Measurements from ENCODE around the gene OR9Q1. TPM values are rescaled to one million over a fixed set of nuclear protein-coding genes. Genes with fewer than 3 reads are reported as not detected.
"Not testable (repeated sequence)": the region's sequence is repeated elsewhere in the genome, so short reads cannot be mapped to it uniquely, and the experiment has no call there.

Gene OR9Q1
- total RNA-seq, 1 experiment from 2014 or later = not detected

DNA sequence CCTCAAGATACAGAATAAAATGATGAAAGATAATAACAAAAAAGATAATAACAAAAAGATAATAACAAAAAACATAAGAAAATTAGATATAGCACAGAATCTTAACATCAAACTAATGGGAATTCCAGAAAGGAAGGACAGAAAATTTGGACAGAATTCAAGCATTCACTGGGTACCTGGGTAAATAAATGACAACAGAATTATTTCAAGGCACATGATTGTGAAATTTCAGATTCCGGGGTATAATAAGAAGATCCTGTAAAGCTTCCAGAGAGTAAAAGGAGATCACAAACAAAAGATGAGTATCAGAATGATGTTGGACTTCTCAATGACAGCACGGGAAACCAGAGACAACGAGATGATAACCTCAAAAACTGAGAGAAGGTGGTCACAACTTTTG, 42.1 kb upstream of the OR9Q1 start:
- Histone ChIP-seq H3K9ac (ENCODE audit: low read length) (no peak overlapping the region), H3K27me3 (ENCODE audit: low read length) (peaks cover 68% of the 10 kb centered on the region), H3K36me3 (ENCODE audit: low read depth, low read length) (no peaks in the 10 kb centered on the region), H2AFZ (ENCODE audit: low read length) (no peak overlapping the region), H3K9me3 (ENCODE audit: low read length) (no peaks in the 10 kb centered on the region), H3K4me2 (ENCODE audit: low read length) (no peak overlapping the region), H4K20me1 (ENCODE audit: low read length) (no peaks in the 10 kb centered on the region), H3K79me2 (ENCODE audit: low read length) (no peaks in the 10 kb centered on the region), H3F3A (ENCODE audit: low read length, unreplicated experiment) (no peaks in the 10 kb centered on the region), H3K9me2 (replicated peaks; ENCODE audit: low read length) (no peaks in the 10 kb centered on the region), H3K4me1 (ENCODE audit: insufficient read depth, low read length) (no peaks in the 10 kb centered on the region), H3K4me3 (ENCODE audit: low read length) (no peak overlapping the region), H3K27ac (ENCODE audit: low read length) (no peak overlapping the region)
- CTCF ChIA-PET = no interaction called here
- POLR2A ChIA-PET (ENCODE audit: unreplicated experiment) = no interaction called here
- TF ChIP-seq EZH2 (IDR thresholded peaks at IDR 0.05; ENCODE audit: low read length, unreplicated experiment) = no peak
- TF ChIP-seq, protein P1, sequence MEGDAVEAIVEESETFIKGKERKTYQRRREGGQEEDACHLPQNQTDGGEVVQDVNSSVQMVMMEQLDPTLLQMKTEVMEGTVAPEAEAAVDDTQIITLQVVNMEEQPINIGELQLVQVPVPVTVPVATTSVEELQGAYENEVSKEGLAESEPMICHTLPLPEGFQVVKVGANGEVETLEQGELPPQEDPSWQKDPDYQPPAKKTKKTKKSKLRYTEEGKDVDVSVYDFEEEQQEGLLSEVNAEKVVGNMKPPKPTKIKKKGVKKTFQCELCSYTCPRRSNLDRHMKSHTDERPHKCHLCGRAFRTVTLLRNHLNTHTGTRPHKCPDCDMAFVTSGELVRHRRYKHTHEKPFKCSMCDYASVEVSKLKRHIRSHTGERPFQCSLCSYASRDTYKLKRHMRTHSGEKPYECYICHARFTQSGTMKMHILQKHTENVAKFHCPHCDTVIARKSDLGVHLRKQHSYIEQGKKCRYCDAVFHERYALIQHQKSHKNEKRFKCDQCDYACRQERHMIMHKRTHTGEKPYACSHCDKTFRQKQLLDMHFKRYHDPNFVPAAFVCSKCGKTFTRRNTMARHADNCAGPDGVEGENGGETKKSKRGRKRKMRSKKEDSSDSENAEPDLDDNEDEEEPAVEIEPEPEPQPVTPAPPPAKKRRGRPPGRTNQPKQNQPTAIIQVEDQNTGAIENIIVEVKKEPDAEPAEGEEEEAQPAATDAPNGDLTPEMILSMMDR (conservative IDR thresholded peaks at IDR 0.05; ENCODE audit: low read depth, low read length) = no peak
- no peak for TF ChIP-seq EZH2phosphoT487 (IDR thresholded peaks at IDR 0.05; ENCODE audit: borderline replicate concordance, low read length)
- no peak for ATAC-seq
- DNase-seq = no peak
- intact Hi-C loops (cut with micrococcal nuclease) = no loop called here
- BruUV-seq (replicated peaks) = no TSS peak

DNA sequence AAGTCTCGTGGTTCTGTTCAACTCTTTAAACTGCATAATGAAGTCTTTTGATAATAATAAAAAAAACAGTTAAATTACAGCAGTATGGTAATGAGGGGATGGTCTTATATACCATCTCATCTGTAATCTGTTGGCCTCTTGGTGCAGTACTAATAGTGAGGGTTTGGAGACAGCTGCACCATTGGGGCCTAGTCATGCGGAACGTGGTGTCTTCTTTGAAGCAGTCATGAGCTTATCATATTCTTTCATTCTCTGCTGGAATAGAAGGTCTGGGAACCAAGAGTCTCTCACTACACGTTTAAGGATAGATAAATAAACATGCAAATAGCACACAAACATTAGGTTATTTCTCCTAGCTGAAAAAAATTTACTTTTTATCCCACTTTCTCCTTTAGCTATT, 40.9 kb upstream of the OR9Q1 start:
- H2AFZ ChIP-seq (ENCODE audit: low read length) = no peak overlapping the region
- no peak overlapping the region for H3K9ac ChIP-seq (ENCODE audit: low read length)
- no peaks in the 10 kb centered on the region for H3K9me3 ChIP-seq (ENCODE audit: low read length)
- no peak overlapping the region for H3K27ac ChIP-seq (ENCODE audit: low read length)
- ChIA-PET POLR2A (ENCODE audit: unreplicated experiment) (no interaction called here), CTCF (no interaction called here)
- no peak overlapping the region for H3K4me2 ChIP-seq (ENCODE audit: low read length)
- intact Hi-C loops (cut with micrococcal nuclease) = no loop called here
- TF ChIP-seq, protein P1 (conservative IDR thresholded peaks at IDR 0.05; ENCODE audit: low read depth, low read length) = no peak
- TF ChIP-seq EZH2phosphoT487 (IDR thresholded peaks at IDR 0.05; ENCODE audit: borderline replicate concordance, low read length) (no peak), EZH2 (IDR thresholded peaks at IDR 0.05; ENCODE audit: low read length, unreplicated experiment) (no peak)
- no TSS peak for BruUV-seq (replicated peaks)
- H3K36me3 ChIP-seq (ENCODE audit: low read depth, low read length) = no peaks in the 10 kb centered on the region
- ATAC-seq (no peak), DNase-seq (no peak)
- no peaks in the 10 kb centered on the region for H3K4me1 ChIP-seq (ENCODE audit: insufficient read depth, low read length)
- H3K9me2 ChIP-seq (replicated peaks; ENCODE audit: low read length) = no peaks in the 10 kb centered on the region
- H3F3A ChIP-seq (ENCODE audit: low read length, unreplicated experiment) = no peaks in the 10 kb centered on the region
- no peaks in the 10 kb centered on the region for H4K20me1 ChIP-seq (ENCODE audit: low read length)
- H3K27me3 ChIP-seq (ENCODE audit: low read length) = peaks cover 69% of the 10 kb centered on the region
- H3K4me3 ChIP-seq (ENCODE audit: low read length) = no peak overlapping the region
- H3K79me2 ChIP-seq (ENCODE audit: low read length) = no peaks in the 10 kb centered on the region

DNA sequence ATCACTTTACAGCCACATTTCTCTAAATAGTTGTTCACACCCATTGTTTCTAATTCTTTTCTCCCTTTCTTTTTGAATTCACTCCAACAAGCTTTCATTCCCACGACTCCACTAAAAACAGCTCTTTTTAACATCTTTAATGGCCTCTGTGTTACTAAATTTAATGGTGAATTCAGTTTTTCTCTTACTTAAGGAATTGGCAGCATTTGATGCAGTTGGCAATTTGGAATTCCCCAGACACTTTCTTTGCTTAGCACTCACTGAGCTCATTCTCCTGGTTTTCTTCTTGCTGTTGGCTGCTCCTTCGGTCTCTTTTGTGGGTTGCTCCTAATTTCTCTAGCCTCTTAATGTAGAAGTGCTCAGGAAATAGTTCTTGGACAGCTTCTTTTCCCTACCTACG, 40.5 kb upstream of the OR9Q1 start:
- intact Hi-C loops (cut with micrococcal nuclease) = no loop called here
- Histone ChIP-seq H3K9me3 (ENCODE audit: low read length) (no peaks in the 10 kb centered on the region), H3K27ac (ENCODE audit: low read length) (no peak overlapping the region), H3K79me2 (ENCODE audit: low read length) (no peaks in the 10 kb centered on the region), H3K4me1 (ENCODE audit: insufficient read depth, low read length) (no peaks in the 10 kb centered on the region), H2AFZ (ENCODE audit: low read length) (no peak overlapping the region), H3K9me2 (replicated peaks; ENCODE audit: low read length) (no peaks in the 10 kb centered on the region), H3K4me3 (ENCODE audit: low read length) (no peak overlapping the region), H3F3A (ENCODE audit: low read length, unreplicated experiment) (no peaks in the 10 kb centered on the region), H3K9ac (ENCODE audit: low read length) (no peak overlapping the region), H3K36me3 (ENCODE audit: low read depth, low read length) (no peaks in the 10 kb centered on the region), H3K4me2 (ENCODE audit: low read length) (no peak overlapping the region), H3K27me3 (ENCODE audit: low read length) (peaks cover 65% of the 10 kb centered on the region), H4K20me1 (ENCODE audit: low read length) (no peaks in the 10 kb centered on the region)
- CTCF ChIA-PET = no interaction called here
- no peak for DNase-seq
- BruUV-seq (replicated peaks) = no TSS peak
- TF ChIP-seq EZH2 (IDR thresholded peaks at IDR 0.05; ENCODE audit: low read length, unreplicated experiment) = no peak
- TF ChIP-seq, protein P1 (conservative IDR thresholded peaks at IDR 0.05; ENCODE audit: low read depth, low read length) = no peak
- no peak for TF ChIP-seq EZH2phosphoT487 (IDR thresholded peaks at IDR 0.05; ENCODE audit: borderline replicate concordance, low read length)
- ATAC-seq = no peak
- POLR2A ChIA-PET (ENCODE audit: unreplicated experiment) = no interaction called here

DNA sequence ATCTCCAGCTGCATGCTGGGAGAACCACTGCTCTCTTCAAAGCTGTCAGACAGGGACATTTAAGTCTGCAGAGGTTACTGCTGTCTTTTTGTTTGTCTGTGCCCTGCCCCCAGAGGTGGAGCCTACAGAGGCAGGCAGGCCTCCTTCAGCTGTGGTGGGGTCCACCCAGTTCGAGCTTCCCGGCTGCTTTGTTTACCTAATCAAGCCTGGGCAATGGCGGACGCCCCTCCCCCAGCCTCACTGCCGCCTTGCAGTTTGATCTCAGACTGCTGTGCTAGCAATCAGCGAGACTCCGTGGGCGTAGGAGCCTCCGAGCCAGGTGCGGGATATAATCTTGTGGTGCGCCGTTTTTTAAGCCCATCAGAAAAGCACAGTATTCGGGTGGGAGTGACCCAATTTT, 24.2 kb upstream of the OR9Q1 start:
- DNase-seq; H3K4me1 ChIP-seq (ENCODE audit: insufficient read depth, low read length); intact Hi-C loops (cut with micrococcal nuclease); H3K4me3 ChIP-seq (ENCODE audit: low read length); H3K36me3 ChIP-seq (ENCODE audit: low read depth, low read length); H3K9ac ChIP-seq (ENCODE audit: low read length); ATAC-seq; H3K9me2 ChIP-seq (replicated peaks; ENCODE audit: low read length); H3F3A ChIP-seq (ENCODE audit: low read length, unreplicated experiment); H3K79me2 ChIP-seq (ENCODE audit: low read length); H3K9me3 ChIP-seq (ENCODE audit: low read length); BruUV-seq (replicated peaks); CTCF ChIA-PET; H2AFZ ChIP-seq (ENCODE audit: low read length); H4K20me1 ChIP-seq (ENCODE audit: low read length); H3K27ac ChIP-seq (ENCODE audit: low read length); POLR2A ChIA-PET (ENCODE audit: unreplicated experiment); H3K4me2 ChIP-seq (ENCODE audit: low read length): not testable (repeated sequence)
- H3K27me3 ChIP-seq (ENCODE audit: low read length) = peaks cover 16% of the 10 kb centered on the region; the same call in 1 of the 2 replicates

DNA sequence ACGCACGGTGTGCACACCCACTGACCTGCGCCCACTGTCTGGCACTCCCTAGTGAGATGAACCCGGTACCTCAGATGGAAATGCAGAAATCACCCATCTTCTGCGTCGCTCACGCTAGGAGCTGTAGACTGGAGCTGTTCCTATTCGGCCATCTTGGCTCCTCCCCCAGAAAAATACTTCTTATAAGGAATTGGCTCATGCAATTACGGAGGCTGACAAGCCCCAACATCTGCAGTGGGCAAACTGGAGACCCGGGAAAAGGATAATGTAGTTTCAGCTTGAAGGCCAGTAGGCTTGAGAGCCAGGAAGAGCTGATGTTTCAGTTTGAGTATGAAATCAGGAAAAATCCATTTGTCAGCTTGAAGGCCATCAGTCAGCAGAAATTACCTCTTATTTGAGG, 23.7 kb upstream of the OR9Q1 start:
- H3K79me2 ChIP-seq (ENCODE audit: low read length); H3K4me3 ChIP-seq (ENCODE audit: low read length); ATAC-seq; BruUV-seq (replicated peaks); H3K9me2 ChIP-seq (replicated peaks; ENCODE audit: low read length); H3K9ac ChIP-seq (ENCODE audit: low read length); H3K9me3 ChIP-seq (ENCODE audit: low read length); H3K36me3 ChIP-seq (ENCODE audit: low read depth, low read length); CTCF ChIA-PET; DNase-seq; H3K27ac ChIP-seq (ENCODE audit: low read length); POLR2A ChIA-PET (ENCODE audit: unreplicated experiment); H3F3A ChIP-seq (ENCODE audit: low read length, unreplicated experiment); H3K4me2 ChIP-seq (ENCODE audit: low read length); H3K4me1 ChIP-seq (ENCODE audit: insufficient read depth, low read length); H4K20me1 ChIP-seq (ENCODE audit: low read length); H2AFZ ChIP-seq (ENCODE audit: low read length); intact Hi-C loops (cut with micrococcal nuclease): not testable (repeated sequence)
- H3K27me3 ChIP-seq (ENCODE audit: low read length) = peaks cover 20% of the 10 kb centered on the region; the same call in 1 of the 2 replicates
